ENCODE results near the gene KRTAP10-3. TPM values are rescaled to one million over a fixed set of nuclear protein-coding genes. Genes with fewer than 3 reads are reported as not detected.

Gene KRTAP10-3
- polyA plus RNA-seq, 1 donor (not counting 4 experiments of a cell fraction or from before 2014, with no cell fraction given) = not detected

- Histone ChIP-seq H3K4me3 (ENCODE audit: control insufficient read depth in 2 of 3, extremely low read depth in 1 of 3, insufficient read depth in 2 of 3, low read depth in 1 of 3, low read length in 3 of 3) (peak overlapping the region in 1 of 3 experiments; percentile 37), H4K20me1 (ENCODE audit: control insufficient read depth, extremely low read depth, insufficient read depth, low read length) (no peaks in the 10 kb centered on the region), H3K27ac (ENCODE audit: control insufficient read depth, insufficient read depth, low read length) (no peak overlapping the region), H3K27me3 (ENCODE audit: control insufficient read depth, extremely low read depth, insufficient read depth, low read length) (peaks cover 4% of the 10 kb centered on the region), H3K4me2 (ENCODE audit: control insufficient read depth, extremely low read depth, insufficient read depth, low read depth, low read length) (peak overlapping the region; percentile 52), H3K4me1 (ENCODE audit: control insufficient read depth, extremely low read depth, insufficient read depth, low read length) (peaks cover 22% of the 10 kb centered on the region), H3K9me3 (ENCODE audit: control insufficient read depth, low read depth, low read length) (no peaks in the 10 kb centered on the region), H3K36me3 (ENCODE audit: control insufficient read depth in 2 of 2, extremely low read depth in 1 of 2, insufficient read depth in 2 of 2, low read length in 2 of 2) (no peaks in the 10 kb centered on the region), H2AFZ (ENCODE audit: control insufficient read depth, low read length) (peak overlapping the region; percentile 11), H3K79me2 (ENCODE audit: control insufficient read depth, insufficient read depth, low read length) (no peaks in the 10 kb centered on the region), H3K9ac (ENCODE audit: control insufficient read depth, extremely low read depth, insufficient read depth, low read length) (no peak overlapping the region), H3K9me1 (ENCODE audit: control insufficient read depth, extremely low read depth, insufficient read depth, low read length) (no peaks in the 10 kb centered on the region)
- DNase-seq (ENCODE audit: low read depth, low spot score) (no peak), FAIRE-seq (peak; percentile 80)
- dilution Hi-C loops (cut with MboI; ENCODE audit: extremely low pct_ligation_motif_present, low sequenced_read_pairs) = no loop called here
- TF ChIP-seq EZH2 (IDR thresholded peaks at IDR 0.05; ENCODE audit: low read length) (no peak), CTCF (optimal IDR thresholded peaks at IDR 0.05 in 1 of 3, IDR thresholded peaks at IDR 0.05 in 1 of 3, conservative IDR thresholded peaks at IDR 0.05 in 1 of 3; ENCODE audit: extremely low read depth in 1 of 3, insufficient read depth in 2 of 3, low read length in 3 of 3) (no peak)
Measured at GRCh38 chr21:44548922-44549321, 9.7 kb downstream of the KRTAP10-3 start.

- H3K36me3 ChIP-seq (ENCODE audit: control insufficient read depth in 2 of 2, extremely low read depth in 1 of 2, insufficient read depth in 2 of 2, low read length in 2 of 2) = no peaks in the 10 kb centered on the region
- TF ChIP-seq CTCF (optimal IDR thresholded peaks at IDR 0.05 in 1 of 3, IDR thresholded peaks at IDR 0.05 in 1 of 3, conservative IDR thresholded peaks at IDR 0.05 in 1 of 3; ENCODE audit: extremely low read depth in 1 of 3, insufficient read depth in 2 of 3, low read length in 3 of 3) = no peak
- TF ChIP-seq EZH2 (IDR thresholded peaks at IDR 0.05; ENCODE audit: low read length) = no peak
- DNase-seq (ENCODE audit: low read depth, low spot score) (no peak), FAIRE-seq (no peak)
- peaks cover 22% of the 10 kb centered on the region for H3K4me1 ChIP-seq (ENCODE audit: control insufficient read depth, extremely low read depth, insufficient read depth, low read length)
- H3K27me3 ChIP-seq (ENCODE audit: control insufficient read depth, extremely low read depth, insufficient read depth, low read length) = peaks cover 4% of the 10 kb centered on the region
- no peak overlapping the region for H3K9ac ChIP-seq (ENCODE audit: control insufficient read depth, extremely low read depth, insufficient read depth, low read length)
- dilution Hi-C loops (cut with MboI; ENCODE audit: extremely low pct_ligation_motif_present, low sequenced_read_pairs) = no loop called here
- no peak overlapping the region for H3K27ac ChIP-seq (ENCODE audit: control insufficient read depth, insufficient read depth, low read length)
- H3K4me2 ChIP-seq (ENCODE audit: control insufficient read depth, extremely low read depth, insufficient read depth, low read depth, low read length) = peak overlapping the region; percentile 52
- H4K20me1 ChIP-seq (ENCODE audit: control insufficient read depth, extremely low read depth, insufficient read depth, low read length) = no peaks in the 10 kb centered on the region
- no peak overlapping the region for H3K4me3 ChIP-seq (ENCODE audit: control insufficient read depth in 2 of 3, extremely low read depth in 1 of 3, insufficient read depth in 2 of 3, low read depth in 1 of 3, low read length in 3 of 3)
- peak overlapping the region; percentile 18 for H2AFZ ChIP-seq (ENCODE audit: control insufficient read depth, low read length)
- H3K9me3 ChIP-seq (ENCODE audit: control insufficient read depth, low read depth, low read length) = no peaks in the 10 kb centered on the region
- no peaks in the 10 kb centered on the region for H3K79me2 ChIP-seq (ENCODE audit: control insufficient read depth, insufficient read depth, low read length)
- H3K9me1 ChIP-seq (ENCODE audit: control insufficient read depth, extremely low read depth, insufficient read depth, low read length) = no peaks in the 10 kb centered on the region
Measured at GRCh38 chr21:44548381-44548780, 10.2 kb downstream of the KRTAP10-3 start.

Measured in keratinocyte (primary cell).